MCF 10A (cell line): ENCODE measurements around the gene ARHGEF28. TPM values are rescaled to one million over a fixed set of nuclear protein-coding genes. Genes with fewer than 3 reads are reported as not detected.

ENCODE experiments used
- BruUV-seq: library from RNA; stranded (reverse); fragments of 400-500 nt; replicated peaks from 2 replicates; lab custom pipeline; 2021; lab: Mats Ljungman, UMichigan
- CTCF ChIA-PET: fragments of 300-600 bp; sonication (Branson Sonifier 250); formaldehyde crosslinking; extraction: SDS; loops from one replicate; lab custom pipeline; 2021; ENCODE audit warnings: antibody characterized with exemption, inconsistent platforms; lab: Yijun Ruan, JAX
- POLR2A ChIA-PET: fragments of 300-600, 350-650 bp; sonication (Branson Sonifier 250); formaldehyde crosslinking; extraction: SDS; loops from one replicate; lab custom pipeline; 2020; ENCODE audit warnings: antibody characterized with exemption, inconsistent platforms; lab: Yijun Ruan, JAX
- DNase-seq: peaks from one replicate; pipeline ENCODE4 v3.0.0-alpha.2; 2018; ENCODE audit not compliant: unreplicated experiment
- H3K27ac Mint-ChIP-seq: one replicate; pipeline ENCODE4 v1.8.0; 2022; ENCODE audit warnings: mild to moderate bottlenecking, low read depth, mixed read lengths; ENCODE audit not compliant: unreplicated experiment
- H3K27me3 Mint-ChIP-seq: one replicate; pipeline ENCODE4 v1.8.0; 2022; ENCODE audit warnings: mixed read lengths; ENCODE audit not compliant: insufficient read depth, unreplicated experiment
- H3K36me3 Mint-ChIP-seq: one replicate; pipeline ENCODE4 v1.8.0; 2022; ENCODE audit warnings: mild to moderate bottlenecking, moderate library complexity, mixed read lengths; ENCODE audit not compliant: insufficient read depth, unreplicated experiment
- H3K4me1 Mint-ChIP-seq: one replicate; pipeline ENCODE4 v1.8.0; 2022; ENCODE audit warnings: mixed read lengths; ENCODE audit not compliant: insufficient read depth, unreplicated experiment
- H3K4me3 Mint-ChIP-seq: one replicate; pipeline ENCODE4 v1.8.0; 2022; ENCODE audit warnings: mild to moderate bottlenecking, moderate library complexity, mixed read lengths; ENCODE audit not compliant: unreplicated experiment
- H3K9me3 Mint-ChIP-seq: one replicate; pipeline ENCODE4 v1.8.0; 2022; ENCODE audit warnings: mixed read lengths; ENCODE audit not compliant: unreplicated experiment
- intact Hi-C: fragments of 100-400 bp; cut with micrococcal nuclease; formaldehyde crosslinking; loops from 2 replicates; pipeline ENCODE4 v1.14.1; 2022
- total RNA-seq: library from RNA; stranded (reverse); gene quantifications from 2 replicates; pipeline ENCODE4 v1.2.3, GENCODE V29; 2022
- TF ChIP-seq, protein P1 (sequence below): fragments of 200-600 bp; IDR thresholded peaks from one replicate; pipeline ENCODE4 v1.8.0; 2022; ENCODE audit warnings: antibody characterized with exemption, mild to moderate bottlenecking; ENCODE audit not compliant: unreplicated experiment

Gene ARHGEF28
- total RNA-seq, 1 experiment from 2014 or later: 34.8 TPM

GRCh38 chr5:73644385-73644963, 18.5 kb downstream of the ARHGEF28 start:
- peak overlapping the region; percentile 55 for H3K27ac Mint-ChIP-seq
- intact Hi-C loops: no loop called here

DNA sequence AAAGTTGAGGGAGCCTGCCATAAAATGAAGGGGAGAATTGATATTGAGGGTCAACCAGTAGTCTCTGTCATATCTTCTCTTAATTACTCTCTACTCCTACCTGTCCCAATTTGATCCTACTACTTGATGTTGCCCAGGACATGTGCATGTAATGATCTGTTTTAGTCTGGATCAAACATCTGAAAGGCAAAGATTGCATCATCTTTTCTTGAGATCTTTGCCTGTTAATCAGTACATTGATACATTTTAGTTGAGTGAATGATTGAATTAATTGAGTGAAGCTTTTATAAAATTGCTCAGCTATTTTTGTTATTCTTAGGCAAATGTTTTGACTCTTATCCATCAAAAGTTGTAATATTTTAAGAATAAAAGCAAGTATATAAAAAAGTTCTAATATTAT, 21.7 kb downstream of the ARHGEF28 start:
- H3K9me3 Mint-ChIP-seq: no peaks in the 10 kb centered on the region
- H3K4me1 Mint-ChIP-seq: peaks cover 51% of the 10 kb centered on the region
- DNase-seq: no peak
- no peak overlapping the region for H3K4me3 Mint-ChIP-seq
- TF ChIP-seq, protein P1, sequence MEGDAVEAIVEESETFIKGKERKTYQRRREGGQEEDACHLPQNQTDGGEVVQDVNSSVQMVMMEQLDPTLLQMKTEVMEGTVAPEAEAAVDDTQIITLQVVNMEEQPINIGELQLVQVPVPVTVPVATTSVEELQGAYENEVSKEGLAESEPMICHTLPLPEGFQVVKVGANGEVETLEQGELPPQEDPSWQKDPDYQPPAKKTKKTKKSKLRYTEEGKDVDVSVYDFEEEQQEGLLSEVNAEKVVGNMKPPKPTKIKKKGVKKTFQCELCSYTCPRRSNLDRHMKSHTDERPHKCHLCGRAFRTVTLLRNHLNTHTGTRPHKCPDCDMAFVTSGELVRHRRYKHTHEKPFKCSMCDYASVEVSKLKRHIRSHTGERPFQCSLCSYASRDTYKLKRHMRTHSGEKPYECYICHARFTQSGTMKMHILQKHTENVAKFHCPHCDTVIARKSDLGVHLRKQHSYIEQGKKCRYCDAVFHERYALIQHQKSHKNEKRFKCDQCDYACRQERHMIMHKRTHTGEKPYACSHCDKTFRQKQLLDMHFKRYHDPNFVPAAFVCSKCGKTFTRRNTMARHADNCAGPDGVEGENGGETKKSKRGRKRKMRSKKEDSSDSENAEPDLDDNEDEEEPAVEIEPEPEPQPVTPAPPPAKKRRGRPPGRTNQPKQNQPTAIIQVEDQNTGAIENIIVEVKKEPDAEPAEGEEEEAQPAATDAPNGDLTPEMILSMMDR: no peak
- POLR2A ChIA-PET: interaction anchor here (0.6 to 1.2 kb wide), 4 partner anchors 9 to 64 kb away, joined by 3 to 4 read pairs (median 4); partner anchors contain the start of gene ARHGEF28
- no TSS peak for BruUV-seq
- CTCF ChIA-PET: interaction anchor here (0.6 to 1.0 kb wide), 2 partner anchors 57 to 582 kb away, joined by 3 to 4 read pairs; no protein-coding TSS in a partner anchor
- H3K27ac Mint-ChIP-seq: peak overlapping the region; percentile 90
- no peaks in the 10 kb centered on the region for H3K36me3 Mint-ChIP-seq
- intact Hi-C loops: no loop called here
- no peaks in the 10 kb centered on the region for H3K27me3 Mint-ChIP-seq

More at GRCh38 chr5:73644385-73644963, 18.5 kb downstream of the ARHGEF28 start:
- TF ChIP-seq, protein P1: no peak
- no TSS peak for BruUV-seq
- Mint-ChIP-seq H3K36me3 (no peaks in the 10 kb centered on the region), H3K4me3 (no peak overlapping the region), H3K9me3 (no peaks in the 10 kb centered on the region), H3K4me1 (peaks cover 63% of the 10 kb centered on the region), H3K27me3 (no peaks in the 10 kb centered on the region)
- POLR2A ChIA-PET: interaction anchor here (0.7 to 9.7 kb wide), 6 partner anchors 10 to 45 kb away, joined by 3 to 87 read pairs (median 3); partner anchors contain the start of gene ARHGEF28
- no peak for DNase-seq
- CTCF ChIA-PET: interaction anchor here (0.6 to 0.7 kb wide), 2 partner anchors 50 to 187 kb away, joined by 3 read pairs; no protein-coding TSS in a partner anchor

DNA sequence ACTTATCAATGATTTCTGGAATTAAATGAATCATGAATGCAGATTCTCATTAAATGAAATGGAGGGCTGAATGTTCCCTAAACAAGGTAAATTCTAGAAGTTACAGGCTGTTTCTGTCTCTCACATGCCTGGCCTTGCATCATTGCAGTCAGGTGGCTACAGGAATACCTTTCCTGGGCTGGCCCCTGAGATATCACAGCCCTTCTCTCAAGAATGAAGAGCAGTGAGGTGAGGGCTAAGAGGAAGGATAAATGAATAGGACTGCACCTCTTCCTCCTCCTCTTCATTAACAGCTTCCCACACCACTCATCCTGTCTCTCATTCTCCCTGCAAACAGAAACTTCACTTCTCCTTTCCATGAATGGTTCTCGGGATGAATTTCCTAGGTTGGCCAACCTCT, 22.5 kb downstream of the ARHGEF28 start:
- Mint-ChIP-seq H3K4me1 (peaks cover 53% of the 10 kb centered on the region), H3K36me3 (no peaks in the 10 kb centered on the region), H3K9me3 (no peaks in the 10 kb centered on the region), H3K27ac (peak overlapping the region; percentile 90), H3K4me3 (no peak overlapping the region), H3K27me3 (no peaks in the 10 kb centered on the region)
- intact Hi-C loops: no loop called here
- no TSS peak for BruUV-seq
- TF ChIP-seq, protein P1: no peak
- ChIA-PET CTCF (no interaction called here), POLR2A (no interaction called here)
- no peak for DNase-seq

DNA sequence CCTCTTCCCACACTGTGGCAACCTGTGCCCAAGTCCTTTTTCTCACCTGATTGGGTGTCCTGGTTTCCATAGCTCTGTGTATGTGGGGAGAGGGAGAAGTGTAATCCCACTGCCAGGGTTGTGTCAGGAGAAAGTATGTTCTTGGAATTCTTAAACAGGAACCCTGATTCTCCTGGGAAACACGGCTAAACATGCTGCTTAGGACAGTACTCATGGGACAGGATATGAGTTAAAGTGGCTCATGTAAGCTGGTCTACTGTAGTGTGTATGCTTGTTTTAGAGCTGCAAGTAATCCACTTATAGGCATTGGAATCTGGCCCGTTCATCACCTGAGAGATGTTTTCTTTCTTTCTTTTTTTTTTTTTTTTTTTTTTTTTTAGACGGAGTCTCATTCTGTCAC, 23.9 kb downstream of the ARHGEF28 start:
- ChIA-PET POLR2A (interaction anchor here (0.6 to 1.9 kb wide), 2 partner anchors 10 to 79 kb away, joined by 3 to 10 read pairs; no protein-coding TSS in a partner anchor), CTCF (interaction anchor here (0.6 to 1.1 kb wide), 4 partner anchors 25 to 43 kb away, joined by 4 to 6 read pairs (median 5); no protein-coding TSS in a partner anchor)
- no peak for DNase-seq
- TF ChIP-seq, protein P1: no peak
- no TSS peak for BruUV-seq
- H3K9me3 Mint-ChIP-seq: no peaks in the 10 kb centered on the region
- peaks cover 58% of the 10 kb centered on the region for H3K4me1 Mint-ChIP-seq
- no peaks in the 10 kb centered on the region for H3K36me3 Mint-ChIP-seq
- intact Hi-C loops: no loop called here
- no peaks in the 10 kb centered on the region for H3K27me3 Mint-ChIP-seq
- H3K4me3 Mint-ChIP-seq: no peak overlapping the region
- no peak overlapping the region for H3K27ac Mint-ChIP-seq
